Thoracic aorta (tissue), 2 donors: Measurements from ENCODE around the gene SORBS2. TPM values are rescaled to one million over a fixed set of nuclear protein-coding genes. Genes with fewer than 3 reads are reported as not detected.
A peak's percentile ranks its signal among the peaks of the same experiment; 100 is the strongest.

Experiments
- ATAC-seq: fragments of 150-250 bp; one replicate; pipeline ENCODE4 v1.8.0; 2017; ENCODE audit warnings: low read depth; ENCODE audit not compliant: insufficient number of reproducible peaks, low FRiP score
- DNase-seq: peaks from one replicate; pipeline ENCODE4 v3.0.0-alpha.2; 2020; ENCODE audit warnings: low spot score
- H3K27ac ChIP-seq, 2 donors: fragments of 200-600 bp; sonication (generic); 1 replicate in 1 of 2; 2 replicates in 1 of 2; pipeline ENCODE4 v1.5.1; 2016; ENCODE audit warnings: mild to moderate bottlenecking in 2 of 2, moderate library complexity in 2 of 2
- H3K27me3 ChIP-seq: fragments of 200-600 bp; sonication (generic); replicated peaks from 2 replicates; pipeline ENCODE4 v1.6.0; 2016; ENCODE audit warnings: mild to moderate bottlenecking; ENCODE audit not compliant: insufficient read depth
- H3K36me3 ChIP-seq: fragments of 200-600 bp; sonication (generic); one replicate; pipeline ENCODE4 v1.5.1; 2016
- H3K4me1 ChIP-seq, 2 donors: fragments of 200-600 bp; sonication (generic); 1 replicate in 1 of 2; 2 replicates in 1 of 2; pipeline versions ENCODE4 v1.5.1 to v1.6.0; 2016; ENCODE audit warnings: low read depth in 2 of 2, mild to moderate bottlenecking in 1 of 2; ENCODE audit not compliant: control insufficient read depth in 1 of 2
- H3K4me3 ChIP-seq: fragments of 200-600 bp; sonication (generic); 2 replicates; pipeline ENCODE4 v1.5.1; 2016; ENCODE audit warnings: mild to moderate bottlenecking
- H3K9me3 ChIP-seq: fragments of 200-600 bp; sonication (generic); 2 replicates; pipeline ENCODE4 v1.5.1; 2016
- total RNA-seq, 2 donors: library from RNA; depleted of rRNA; stranded (reverse); fragments of >200 nt; gene quantifications; one replicate each; pipeline versions ENCODE4 v1.1.0 to v1.2.3, GENCODE V29; 2016
- TF ChIP-seq, protein P1 (sequence below): fragments of 200-600 bp; sonication (generic); IDR thresholded peaks from one replicate; pipeline ENCODE4 v1.5.1; 2019; ENCODE audit warnings: antibody characterized with exemption

SORBS2 gene
- total RNA-seq, 2 donors from 2014 or later = 268 to 443 TPM

DNA sequence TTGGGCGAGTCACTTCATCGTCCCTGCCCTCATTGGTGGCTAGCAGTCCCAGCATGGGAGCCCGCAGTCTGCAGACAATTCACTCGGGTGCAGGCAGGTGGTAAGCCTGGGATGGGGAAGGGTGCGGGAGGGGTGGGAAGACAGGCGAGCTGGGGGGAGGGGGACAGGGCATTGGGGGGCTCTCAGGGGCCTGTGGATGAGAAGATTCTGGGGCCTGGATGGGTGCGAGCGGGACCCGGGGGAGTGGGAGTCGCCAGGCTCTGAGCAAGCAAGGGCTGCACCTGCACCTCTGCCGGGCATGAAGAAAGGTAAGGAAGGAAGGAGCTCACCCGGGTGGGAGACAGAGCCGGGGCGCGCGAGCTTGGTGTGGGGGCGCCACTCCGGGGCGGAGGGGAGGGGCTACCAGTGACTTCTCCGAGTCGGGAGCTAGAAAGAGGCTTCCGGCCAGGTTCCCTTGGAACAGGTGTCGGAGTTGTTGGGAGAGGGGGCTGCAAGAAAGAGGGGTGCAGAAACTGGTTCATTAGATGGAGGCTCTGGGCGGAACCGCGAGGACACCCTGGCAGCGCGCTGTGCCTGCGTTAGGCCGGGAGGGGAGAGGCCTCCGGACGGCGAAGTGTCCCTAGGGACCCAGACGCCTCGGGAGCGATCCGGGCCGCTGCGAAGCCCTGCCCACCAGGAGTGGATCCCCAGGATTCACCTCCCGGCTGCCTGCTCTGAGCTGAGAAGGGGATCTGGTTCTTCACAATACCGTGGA is 173.3 kb downstream of the SORBS2 start:
- TF ChIP-seq, protein P1, sequence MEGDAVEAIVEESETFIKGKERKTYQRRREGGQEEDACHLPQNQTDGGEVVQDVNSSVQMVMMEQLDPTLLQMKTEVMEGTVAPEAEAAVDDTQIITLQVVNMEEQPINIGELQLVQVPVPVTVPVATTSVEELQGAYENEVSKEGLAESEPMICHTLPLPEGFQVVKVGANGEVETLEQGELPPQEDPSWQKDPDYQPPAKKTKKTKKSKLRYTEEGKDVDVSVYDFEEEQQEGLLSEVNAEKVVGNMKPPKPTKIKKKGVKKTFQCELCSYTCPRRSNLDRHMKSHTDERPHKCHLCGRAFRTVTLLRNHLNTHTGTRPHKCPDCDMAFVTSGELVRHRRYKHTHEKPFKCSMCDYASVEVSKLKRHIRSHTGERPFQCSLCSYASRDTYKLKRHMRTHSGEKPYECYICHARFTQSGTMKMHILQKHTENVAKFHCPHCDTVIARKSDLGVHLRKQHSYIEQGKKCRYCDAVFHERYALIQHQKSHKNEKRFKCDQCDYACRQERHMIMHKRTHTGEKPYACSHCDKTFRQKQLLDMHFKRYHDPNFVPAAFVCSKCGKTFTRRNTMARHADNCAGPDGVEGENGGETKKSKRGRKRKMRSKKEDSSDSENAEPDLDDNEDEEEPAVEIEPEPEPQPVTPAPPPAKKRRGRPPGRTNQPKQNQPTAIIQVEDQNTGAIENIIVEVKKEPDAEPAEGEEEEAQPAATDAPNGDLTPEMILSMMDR = no peak
- ATAC-seq = no peak
- Histone ChIP-seq H3K27ac (peak overlapping the region; percentile 15 to 17), H3K4me3 (peak overlapping the region; percentile 66), H3K27me3 (no peaks in the 10 kb centered on the region), H3K36me3 (peaks cover 4% of the 10 kb centered on the region), H3K9me3 (peaks cover 4% of the 10 kb centered on the region), H3K4me1 (peaks cover 5 to 30% of the 10 kb centered on the region in 2 donors)
- DNase-seq = no peak

DNA sequence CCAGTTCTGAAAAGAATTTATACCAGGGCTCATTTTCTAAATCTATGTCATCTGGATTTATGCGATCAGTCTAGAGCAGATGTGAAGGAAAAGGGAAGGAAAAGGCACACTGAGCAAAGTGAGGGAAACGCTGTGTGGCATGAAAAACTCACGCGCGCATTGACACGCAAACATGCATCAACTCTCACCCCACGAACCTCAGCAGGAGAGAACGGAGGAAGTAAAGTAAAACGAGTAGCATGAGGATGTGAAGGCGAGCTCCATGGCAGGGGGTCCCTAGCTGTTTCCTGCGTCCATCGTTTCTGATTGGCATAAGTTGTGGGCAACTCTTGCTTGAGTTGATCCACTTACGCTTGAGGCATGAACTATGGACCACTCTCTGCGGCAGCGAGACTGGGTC is 173.9 kb downstream of the SORBS2 start:
- TF ChIP-seq, protein P1 = no peak
- ATAC-seq (no peak), DNase-seq (no peak)
- Histone ChIP-seq H3K27me3 (no peaks in the 10 kb centered on the region), H3K4me3 (peak overlapping the region; percentile 66), H3K9me3 (peaks cover 4% of the 10 kb centered on the region), H3K4me1 (peaks cover 5 to 28% of the 10 kb centered on the region in 2 donors), H3K36me3 (peaks cover 4% of the 10 kb centered on the region), H3K27ac (peak overlapping the region; percentile 15 to 17)

DNA sequence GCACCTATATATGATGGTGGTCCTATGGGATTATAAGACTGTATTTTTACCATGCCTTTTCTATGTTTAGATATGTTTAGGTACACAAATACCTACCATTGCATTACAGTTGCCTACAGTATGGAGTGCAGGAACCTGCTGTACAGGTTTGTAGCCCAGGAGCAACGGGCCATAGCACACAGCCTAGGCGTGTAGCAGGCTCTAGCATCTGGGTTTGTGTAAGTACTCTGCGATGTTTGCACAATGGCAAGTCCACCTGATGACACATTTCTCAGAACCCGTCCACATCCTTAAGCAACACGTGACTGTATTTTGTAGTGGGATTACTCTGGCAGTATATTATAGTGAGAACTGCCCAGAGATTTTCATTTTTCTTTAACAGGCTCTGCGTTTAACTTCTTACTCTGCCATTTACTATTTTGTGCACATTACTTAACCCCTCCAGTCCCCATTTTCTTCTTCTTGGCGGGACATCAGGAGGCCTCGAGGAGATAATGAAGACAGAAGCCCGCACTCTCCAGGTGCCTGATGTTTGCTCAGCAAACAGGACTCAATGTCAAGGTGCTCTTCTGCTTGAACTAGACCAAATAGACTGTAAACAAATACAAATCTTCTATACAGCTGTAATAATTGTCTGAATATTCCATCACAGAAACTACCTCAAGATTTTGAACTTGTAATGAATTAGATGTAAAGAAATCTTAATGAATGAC is 174.7 kb downstream of the SORBS2 start:
- H3K4me1 ChIP-seq = peaks cover 5 to 21% of the 10 kb centered on the region in 2 donors
- TF ChIP-seq, protein P1 = no peak
- H3K4me3 ChIP-seq = no peak overlapping the region
- H3K27me3 ChIP-seq = no peaks in the 10 kb centered on the region
- ATAC-seq = no peak
- H3K27ac ChIP-seq = no peak overlapping the region
- no peak for DNase-seq
- H3K36me3 ChIP-seq = peaks cover 4% of the 10 kb centered on the region
- H3K9me3 ChIP-seq = peaks cover 4% of the 10 kb centered on the region

DNA sequence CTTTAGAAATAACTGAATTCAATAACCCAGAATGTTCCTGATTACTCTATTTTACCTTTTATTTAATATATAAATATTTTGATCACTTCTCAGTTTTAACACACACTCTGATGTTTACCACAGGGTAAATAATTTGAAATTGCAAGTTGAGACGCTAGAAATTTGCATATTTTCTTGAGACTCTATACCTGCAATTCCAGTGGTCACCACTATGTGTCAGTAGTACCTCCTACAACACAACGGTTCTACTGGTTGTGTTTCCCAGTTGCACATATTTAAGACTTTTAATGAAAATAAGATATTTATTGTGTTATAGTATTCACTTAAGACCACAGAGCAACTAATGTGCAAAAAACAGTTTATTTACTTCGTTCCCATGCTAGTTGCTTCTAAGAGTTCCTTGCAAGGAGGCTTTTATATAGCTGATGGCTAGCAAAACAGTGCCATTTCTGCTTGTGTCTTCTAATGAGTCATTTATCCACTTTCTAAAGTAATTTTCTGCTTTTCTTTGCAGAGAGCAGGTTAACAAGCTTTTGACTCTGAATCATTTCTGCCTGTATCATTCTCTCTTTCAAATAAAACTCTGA is 177.8 kb downstream of the SORBS2 start:
- no peak for ATAC-seq
- H3K4me1 ChIP-seq = peaks cover 1 to 5% of the 10 kb centered on the region in 2 donors
- no peaks in the 10 kb centered on the region for H3K27me3 ChIP-seq
- no peak overlapping the region for H3K27ac ChIP-seq
- no peak overlapping the region for H3K4me3 ChIP-seq
- DNase-seq = no peak
- H3K36me3 ChIP-seq = peaks cover 5% of the 10 kb centered on the region
- H3K9me3 ChIP-seq = peaks cover 4% of the 10 kb centered on the region
- TF ChIP-seq, protein P1 = peak; percentile 45

DNA sequence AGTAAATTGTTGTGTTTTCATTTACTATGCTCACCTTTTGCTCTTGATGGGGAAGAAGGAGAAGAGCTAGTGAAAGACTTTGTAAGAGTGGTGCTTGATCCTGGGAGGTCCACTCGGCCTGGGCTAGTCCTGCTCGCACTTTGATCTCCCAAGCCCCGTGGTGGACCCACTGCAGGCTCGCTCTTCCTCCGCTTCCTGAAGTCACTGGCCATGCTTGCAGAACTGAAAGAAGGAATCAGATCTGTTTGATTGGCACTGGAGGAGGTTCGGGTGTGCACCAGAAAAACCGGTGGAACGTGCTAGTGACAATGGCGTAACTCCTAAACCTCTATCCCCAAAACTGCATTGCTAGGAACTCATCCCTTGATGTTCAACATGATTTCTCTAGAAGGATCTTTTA is 185.2 kb downstream of the SORBS2 start:
- Histone ChIP-seq H3K4me3 (no peak overlapping the region), H3K27me3 (no peaks in the 10 kb centered on the region), H3K36me3 (peaks cover 18% of the 10 kb centered on the region), H3K4me1 (no peaks in the 10 kb centered on the region), H3K9me3 (no peaks in the 10 kb centered on the region), H3K27ac (no peak overlapping the region)
- no peak for DNase-seq
- no peak for ATAC-seq
- TF ChIP-seq, protein P1 = no peak
